HG02610 (cell line): Measurements from ENCODE around the gene UPK3BL2.
A peak's percentile ranks its signal among the peaks of the same experiment; 100 is the strongest.
"Not testable (repeated sequence)": the region's sequence is repeated elsewhere in the genome, so short reads cannot be mapped to it uniquely, and the experiment has no call there.

Source experiments
- ATAC-seq: cut with Tn5 transposase; IDR thresholded peaks from one replicate; pipeline ENCODE4 v1.9.1; 2021; ENCODE audit warnings: mild to moderate bottlenecking, moderate library complexity; ENCODE audit not compliant: unreplicated experiment

Gene UPK3BL2

GRCh38 chr7:102543596-102543995 is at the start of gene UPK3BL2:
TSS of gene UPK3BL2 (minus strand) at chr7:102543696. CDS start at chr7:102543636, 60 bp downstream.
- ATAC-seq = not testable (repeated sequence)

- peak; percentile 60 for ATAC-seq
These were observed 49.1 kb upstream of the UPK3BL2 start for GRCh38 chr7:102592477-102593019.

GRCh38 chr7:102589857-102590256 is 46.4 kb upstream of the UPK3BL2 start:
- peak; percentile 41 for ATAC-seq

GRCh38 chr7:102583495-102583894 is 40.0 kb upstream of the UPK3BL2 start:
- not testable (repeated sequence) for ATAC-seq

GRCh38 chr7:102581722-102582121 is 38.2 kb upstream of the UPK3BL2 start:
- not testable (repeated sequence) for ATAC-seq

GRCh38 chr7:102578486-102578885 is 35.0 kb upstream of the UPK3BL2 start:
- not testable (repeated sequence) for ATAC-seq

GRCh38 chr7:102577315-102578240 is 34.1 kb upstream of the UPK3BL2 start:
- not testable (repeated sequence) for ATAC-seq

GRCh38 chr7:102576363-102576762 is 32.9 kb upstream of the UPK3BL2 start:
- ATAC-seq = not testable (repeated sequence)

GRCh38 chr7:102574607-102575006 is 31.1 kb upstream of the UPK3BL2 start:
- ATAC-seq = not testable (repeated sequence)

- peak; percentile 93 for ATAC-seq
These were observed 29.1 kb upstream of the UPK3BL2 start, which contains the start of gene POLR2J3 for GRCh38 chr7:102572261-102573239. TSS of gene POLR2J3 (minus strand) at chr7:102572583. CDS start at chr7:102572521, 62 bp downstream.

GRCh38 chr7:102568620-102569019 is 25.1 kb upstream of the UPK3BL2 start:
- not testable (repeated sequence) for ATAC-seq

- not testable (repeated sequence) for ATAC-seq
These were observed 7.4 kb upstream of the UPK3BL2 start, which contains the start of gene SPDYE2 for GRCh38 chr7:102550808-102551422. TSS of gene SPDYE2 (plus strand) at chr7:102551226. CDS start at chr7:102553256, 2,030 bp downstream.

GRCh38 chr7:102546353-102546752 is 2.9 kb upstream of the UPK3BL2 start:
- ATAC-seq = peak; percentile 85

- ATAC-seq = not testable (repeated sequence)
These were observed 1.8 kb upstream of the UPK3BL2 start for GRCh38 chr7:102545288-102545687.

GRCh38 chr7:102544372-102544771 is 876 bp upstream of the UPK3BL2 start:
- ATAC-seq = not testable (repeated sequence)

GRCh38 chr7:102542771-102543170 is 725 bp downstream of the UPK3BL2 start:
- not testable (repeated sequence) for ATAC-seq

GRCh38 chr7:102542083-102542482 is 1.4 kb downstream of the UPK3BL2 start:
- not testable (repeated sequence) for ATAC-seq

GRCh38 chr7:102540604-102541003 is 2.9 kb downstream of the UPK3BL2 start:
- not testable (repeated sequence) for ATAC-seq

GRCh38 chr7:102535062-102535615 is 8.4 kb downstream of the UPK3BL2 start:
- ATAC-seq = not testable (repeated sequence)

- ATAC-seq = not testable (repeated sequence)
These were observed 11.4 kb downstream of the UPK3BL2 start for GRCh38 chr7:102532127-102532526.
